ENCODE results near the gene HIVEP1.

HIVEP1 gene

GRCh38 chr6:12171717-12172116 lies 159.6 kb downstream of the HIVEP1 start:
- Histone ChIP-seq H3K4me3 (ENCODE audit: low read depth, low read length) (no peak overlapping the region), H3K9me3 (ENCODE audit: control insufficient read depth, insufficient read depth, low read depth, low read length) (no peaks in the 10 kb centered on the region), H3K4me1 (ENCODE audit: control insufficient read depth, insufficient read depth, low read length) (peaks cover 14% of the 10 kb centered on the region), H3K36me3 (ENCODE audit: control insufficient read depth in 2 of 2, insufficient read depth in 1 of 2, low read length in 2 of 2) (no peaks in the 10 kb centered on the region), H3K27ac (ENCODE audit: extremely low read depth, low read depth, low read length) (no peak overlapping the region)
- ChIA-PET CTCF (interaction anchor here (0.6 to 1.2 kb wide), 4 partner anchors 62 to 654 kb away, joined by 3 to 5 read pairs (median 4); partner anchors contain the start of gene EDN1), POLR2A (no interaction called here)
- no peak for TF ChIP-seq ZNF837 (tag by site-specific recombination; IDR thresholded peaks at IDR 0.05)
- no peak for TF ChIP-seq ZNF692 (tag by site-specific recombination; IDR thresholded peaks at IDR 0.05)
- no peak for TF ChIP-seq ZNF426 (tag by site-specific recombination; IDR thresholded peaks at IDR 0.05)
- TF ChIP-seq ZFP69B (tag by site-specific recombination; IDR thresholded peaks at IDR 0.05), result no peak
- TF ChIP-seq ZSCAN30 (tag by site-specific recombination; IDR thresholded peaks at IDR 0.05), result no peak
- no peak for TF ChIP-seq ELK4 (IDR thresholded peaks at IDR 0.05; ENCODE audit: borderline replicate concordance, low read depth, low read length)
- TF ChIP-seq ZNF580 (tag by site-specific recombination; IDR thresholded peaks at IDR 0.05), result no peak
- no peak for TF ChIP-seq ZBTB26 (tag by site-specific recombination; optimal IDR thresholded peaks at IDR 0.05)
- no peak for TF ChIP-seq ZNF292 (tag by site-specific recombination; IDR thresholded peaks at IDR 0.05; ENCODE audit: borderline replicate concordance, low read depth)
- no peak for TF ChIP-seq SP2 (tag by site-specific recombination; IDR thresholded peaks at IDR 0.05)
- TF ChIP-seq ZNF266 (tag by site-specific recombination; IDR thresholded peaks at IDR 0.05; ENCODE audit: low read depth), result no peak

- Histone ChIP-seq H3K4me3 (ENCODE audit: low read depth, low read length) (no peak overlapping the region), H3K9me3 (ENCODE audit: control insufficient read depth, insufficient read depth, low read depth, low read length) (no peaks in the 10 kb centered on the region), H3K4me1 (ENCODE audit: control insufficient read depth, insufficient read depth, low read length) (peaks cover 14% of the 10 kb centered on the region), H3K36me3 (ENCODE audit: control insufficient read depth in 2 of 2, insufficient read depth in 1 of 2, low read length in 2 of 2) (no peaks in the 10 kb centered on the region), H3K27ac (ENCODE audit: extremely low read depth, low read depth, low read length) (no peak overlapping the region)
- TF ChIP-seq OSR2 (tag by site-specific recombination; IDR thresholded peaks at IDR 0.05) (0 out of 2 replicates have a peak, but pooled peaks have one; percentile 12), ZNF488 (tag by site-specific recombination; IDR thresholded peaks at IDR 0.05) (no peak), ZNF324 (tag by site-specific recombination; IDR thresholded peaks at IDR 0.05) (0 out of 2 replicates have a peak, but pooled peaks have one; percentile 21), KLF8 (tag by site-specific recombination; IDR thresholded peaks at IDR 0.05) (no peak), ZNF768 (tag by site-specific recombination; IDR thresholded peaks at IDR 0.05) (no peak), ZNF701 (tag by site-specific recombination; IDR thresholded peaks at IDR 0.05) (no peak), ZNF311 (tag by site-specific recombination; IDR thresholded peaks at IDR 0.05; ENCODE audit: borderline replicate concordance) (no peak), ZBTB8A (tag by site-specific recombination; IDR thresholded peaks at IDR 0.05) (no peak), ZEB2 (tag by site-specific recombination; IDR thresholded peaks at IDR 0.05) (peak; percentile 37; the same call in 1 of the 2 replicates), ZNF670 (tag by site-specific recombination; IDR thresholded peaks at IDR 0.05; ENCODE audit: low read depth) (no peak), PRDM6 (tag by site-specific recombination; IDR thresholded peaks at IDR 0.05) (peak; percentile 87), WT1 (tag by site-specific recombination; IDR thresholded peaks at IDR 0.05) (peak; percentile 31; the same call in 1 of the 2 replicates)
- CTCF ChIA-PET, result interaction anchor here (1.2 kb wide), 1 partner anchor 118 kb away, joined by 3 read pairs; the partner anchor contains the start of gene EDN1
- POLR2A ChIA-PET, result no interaction called here
Observed at GRCh38 chr6:12172572-12172971, 160.5 kb downstream of the HIVEP1 start.

All from HEK293 (cell line).